NCI-H2081 treated with DMSO at 0.1 percent for 48 hours (cell line): Measurements from ENCODE around the gene SORBS1.

Experiments
- DNase-seq: peaks from one replicate; lab custom pipeline; 2025; lab: John Stamatoyannopoulos, UW

SORBS1 gene

GRCh38 chr10:95459446-95460045 is 101.6 kb downstream of the SORBS1 start:
- DNase-seq, result no peak

DNA sequence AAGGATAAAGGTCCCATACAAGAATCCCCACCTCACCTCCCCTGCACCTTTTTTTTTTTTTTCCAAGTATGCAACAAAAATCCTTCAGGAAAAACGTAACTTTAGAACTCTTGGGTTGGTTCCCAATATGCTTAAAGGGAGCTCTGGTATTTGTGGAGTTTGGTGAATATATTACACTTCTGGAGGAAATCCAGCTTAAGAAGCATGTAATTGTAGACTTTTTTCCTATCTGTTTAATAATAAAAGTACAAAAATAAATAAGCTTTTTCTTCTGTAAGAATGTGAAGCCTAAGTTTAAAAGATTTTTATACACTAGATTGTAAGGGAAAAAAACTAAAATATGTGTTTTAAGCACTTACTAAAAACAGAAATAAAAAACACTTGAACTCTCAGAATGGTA is 102.3 kb downstream of the SORBS1 start:
- DNase-seq, result no peak

GRCh38 chr10:95458014-95458413 is 103.2 kb downstream of the SORBS1 start:
- no peak for DNase-seq

GRCh38 chr10:95457319-95457886 is 103.8 kb downstream of the SORBS1 start:
- no peak for DNase-seq

GRCh38 chr10:95456516-95456915 is 104.7 kb downstream of the SORBS1 start:
- no peak for DNase-seq

DNA sequence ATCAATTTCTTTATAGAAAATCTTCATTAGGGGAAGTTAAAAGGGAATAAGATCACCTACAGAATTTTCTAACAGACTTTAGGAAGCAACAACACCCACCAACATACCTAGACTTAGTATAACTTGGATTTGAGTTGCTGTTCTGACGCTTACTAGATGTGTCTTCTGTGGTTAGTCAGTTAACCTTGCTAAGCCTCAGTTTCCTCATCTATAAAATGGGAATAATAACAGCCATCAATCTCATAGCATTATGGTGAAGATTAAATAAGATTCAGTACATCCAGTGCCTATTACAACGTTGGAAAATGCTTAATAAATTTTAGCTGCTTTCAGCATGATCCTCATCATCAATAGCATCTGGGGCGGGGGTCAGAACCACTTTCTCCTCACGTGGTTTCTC is 106.2 kb downstream of the SORBS1 start:
- no peak for DNase-seq

- no peak for DNase-seq
Measured at GRCh38 chr10:95454356-95454755, 106.8 kb downstream of the SORBS1 start.

DNA sequence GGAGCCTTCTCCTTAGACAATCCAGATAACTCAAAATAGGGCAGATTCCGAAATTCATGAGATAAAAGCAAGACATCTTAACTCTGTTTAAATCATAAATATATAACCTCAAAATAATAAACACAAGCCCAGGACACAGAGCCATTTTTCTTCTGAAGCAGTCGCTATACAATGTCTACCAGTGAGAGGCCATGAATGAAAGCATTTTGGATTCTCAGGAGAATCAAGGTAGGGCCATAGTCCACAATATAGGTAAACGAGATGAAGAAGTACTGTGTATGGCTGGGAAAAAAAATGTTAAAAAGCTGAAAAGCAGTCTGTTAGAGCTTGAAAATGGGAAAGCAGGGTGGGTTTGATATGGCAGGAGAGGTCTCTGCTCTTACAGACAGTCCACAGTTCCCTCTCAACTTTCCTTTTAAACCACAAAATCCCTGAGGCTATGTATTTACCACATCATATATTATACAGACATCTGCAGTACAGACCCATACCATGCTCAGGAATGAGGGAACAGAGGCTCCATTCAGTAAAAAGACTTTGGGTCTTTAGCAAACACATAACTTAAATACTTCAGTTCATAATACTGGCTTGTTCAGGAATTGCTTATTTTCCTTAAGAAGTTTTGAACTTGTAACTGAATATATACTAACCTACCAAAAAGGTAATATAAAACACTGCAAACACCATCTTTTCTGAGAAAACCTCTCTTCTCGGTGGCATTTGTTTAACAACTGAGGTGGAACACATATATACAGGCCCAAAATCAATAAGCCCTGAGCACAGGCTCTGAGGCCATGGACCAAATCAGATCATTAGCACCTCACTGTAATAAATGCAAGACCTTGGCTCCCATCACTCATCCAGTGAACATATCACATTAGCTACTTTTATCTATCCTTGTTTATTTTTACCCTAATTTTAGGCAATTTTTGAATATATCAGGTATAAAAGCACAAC is 109.3 kb downstream of the SORBS1 start:
- DNase-seq, result no peak

DNA sequence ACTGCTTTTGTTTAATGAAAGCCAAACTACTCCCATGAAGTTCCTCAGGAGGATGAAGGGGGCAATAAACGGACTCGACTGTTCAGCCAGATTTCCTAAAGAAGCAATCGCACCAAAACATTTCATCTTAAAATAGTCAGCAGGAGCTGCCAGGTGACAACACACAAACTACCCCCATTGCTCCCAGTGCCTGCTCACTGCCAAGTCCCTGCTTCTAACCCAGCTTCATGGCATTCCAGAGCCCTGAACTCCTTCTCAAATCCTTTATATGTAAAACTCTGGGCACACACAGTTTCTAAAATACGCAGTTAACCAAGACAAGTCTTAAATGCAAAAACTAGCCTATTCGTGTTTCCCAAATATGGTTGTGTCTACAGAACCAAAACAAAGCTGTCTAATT is 110.0 kb downstream of the SORBS1 start:
- DNase-seq, result no peak

- DNase-seq, result no peak
Measured at GRCh38 chr10:95450188-95450587, 111.0 kb downstream of the SORBS1 start.

DNA sequence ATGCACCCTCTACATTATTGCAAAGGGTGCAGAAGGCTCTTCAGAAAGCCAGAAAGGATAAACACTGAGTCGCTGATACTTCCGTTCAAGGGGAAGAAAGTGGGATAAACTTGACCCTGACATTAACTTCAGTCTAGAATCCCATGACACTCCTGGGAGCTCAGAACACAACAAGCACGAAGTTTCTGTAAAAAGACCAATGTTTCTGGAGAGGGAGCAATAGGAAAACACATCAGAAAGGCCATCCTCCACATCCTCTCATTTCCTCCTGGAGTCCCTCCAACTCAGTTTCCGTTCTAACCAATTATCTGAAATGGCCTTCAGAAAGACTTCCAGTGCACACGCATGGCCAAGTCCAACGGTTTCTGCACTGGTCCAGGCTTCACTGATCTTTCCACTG is 113.5 kb downstream of the SORBS1 start:
- DNase-seq, result no peak

GRCh38 chr10:95445837-95446486 is 115.2 kb downstream of the SORBS1 start:
- DNase-seq, result no peak

- no peak for DNase-seq
Measured at GRCh38 chr10:95445223-95445836, 115.8 kb downstream of the SORBS1 start.

DNA sequence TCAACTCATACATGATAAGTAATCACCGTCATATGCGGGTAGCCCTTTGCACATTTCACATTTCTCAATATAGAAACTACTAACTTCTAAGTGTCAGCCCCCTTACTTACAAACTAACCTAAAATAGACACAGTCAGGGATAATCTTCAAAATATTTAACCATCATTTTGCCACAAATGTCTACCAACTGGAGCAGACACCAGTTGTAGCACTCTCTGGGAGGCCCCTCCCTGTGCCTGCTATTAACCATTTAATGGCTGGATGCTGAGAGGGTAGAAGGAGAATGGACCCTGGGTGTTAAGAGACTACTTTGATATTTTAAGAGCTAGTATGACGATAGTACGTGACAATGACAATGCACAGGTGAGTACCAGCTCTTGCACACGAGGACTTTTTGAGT is 116.4 kb downstream of the SORBS1 start:
- no peak for DNase-seq

GRCh38 chr10:95443636-95444035 is 117.5 kb downstream of the SORBS1 start:
- DNase-seq, result no peak

DNA sequence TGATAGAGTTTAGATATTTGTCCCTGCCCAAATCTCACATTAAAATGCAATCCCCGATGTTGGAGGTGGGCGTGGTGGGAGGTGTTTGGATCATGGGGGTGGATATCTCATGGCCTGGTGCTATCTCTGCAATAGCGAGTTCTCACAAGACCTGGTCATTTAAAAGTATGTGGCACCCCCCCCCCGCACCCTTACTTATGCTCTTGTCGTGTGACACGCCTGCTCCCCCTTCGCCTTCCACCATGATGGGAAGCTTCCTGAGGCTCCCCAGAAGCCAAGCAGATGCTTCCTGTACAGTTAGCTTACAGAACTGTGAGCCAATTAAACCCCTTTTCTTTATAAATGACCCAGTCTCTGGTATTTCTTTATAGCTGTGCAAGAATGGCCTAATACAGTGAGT is 118.8 kb downstream of the SORBS1 start:
- DNase-seq, result no peak

GRCh38 chr10:95441547-95441923 is 119.6 kb downstream of the SORBS1 start:
- DNase-seq, result no peak

- no peak for DNase-seq
Measured at GRCh38 chr10:95440756-95441546, 120.2 kb downstream of the SORBS1 start.

DNA sequence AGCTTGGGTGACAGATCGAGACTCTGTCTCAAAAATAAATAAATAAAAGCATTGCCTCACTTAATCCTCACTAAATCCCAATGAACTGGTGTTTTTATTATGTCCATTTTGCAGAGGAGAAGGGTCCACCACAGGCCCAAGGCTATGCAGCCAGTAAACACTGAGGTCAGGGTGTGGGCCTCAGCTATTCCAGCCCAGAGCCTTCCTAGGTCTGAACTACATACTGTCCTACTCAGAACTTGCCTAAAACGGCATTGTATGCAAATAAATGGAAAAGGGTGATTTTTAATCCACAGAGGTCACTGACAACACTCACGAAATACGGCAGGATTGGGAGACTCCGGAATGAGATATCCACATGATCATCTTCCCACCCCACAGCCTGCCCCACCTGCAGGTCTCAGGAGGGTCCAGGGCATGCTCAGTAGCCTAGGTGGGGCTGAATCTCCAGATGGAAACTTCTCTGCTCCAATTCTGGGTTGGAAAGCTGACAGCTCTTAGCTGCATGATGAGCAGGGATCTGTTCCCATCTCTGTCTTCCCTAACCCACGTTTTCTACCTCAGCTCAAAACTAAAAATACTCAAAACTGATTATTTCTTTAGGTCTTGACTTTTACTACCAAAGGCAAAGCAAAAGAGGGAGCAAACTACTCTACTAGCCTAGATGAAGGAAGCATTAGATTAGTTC is 121.0 kb downstream of the SORBS1 start:
- DNase-seq, result no peak

GRCh38 chr10:95438781-95439180 is 122.4 kb downstream of the SORBS1 start:
- no peak for DNase-seq

GRCh38 chr10:95437669-95438068 is 123.5 kb downstream of the SORBS1 start:
- DNase-seq, result no peak
